RWPE2 (cell line): ENCODE data around the gene KCNH1.

Experiments
- ATAC-seq: fragments of 200-7000 bp; cut with Tn5 transposase; 3 replicates; pipeline ENCODE4 v1.9.1; 2021; ENCODE audit warnings: low read depth
- DNase-seq: peaks from one replicate; pipeline ENCODE4 v3.0.0-alpha.2; 2020; ENCODE audit warnings: low spot score
- H3K27ac ChIP-seq: fragments of 450-650 bp; 2 replicates; pipeline ENCODE4 v1.5.1; 2017; ENCODE audit warnings: mild to moderate bottlenecking; ENCODE audit not compliant: poor library complexity, severe bottlenecking
- H3K27me3 ChIP-seq: fragments of 250-450 bp; sonication (Bioruptor Pico); 2 replicates; pipeline ENCODE4 v1.5.1; 2021; ENCODE audit warnings: mild to moderate bottlenecking, moderate library complexity; ENCODE audit not compliant: insufficient read depth, poor library complexity, severe bottlenecking
- H3K36me3 ChIP-seq: fragments of 250-450 bp; sonication (Bioruptor Pico); 2 replicates; pipeline ENCODE4 v1.5.1; 2020; ENCODE audit warnings: low read depth, mild to moderate bottlenecking, moderate library complexity
- H3K4me1 ChIP-seq: fragments of 250-450 bp; sonication (Bioruptor Pico); 2 replicates; pipeline ENCODE4 v1.5.1; 2021; ENCODE audit warnings: mild to moderate bottlenecking, moderate library complexity; ENCODE audit not compliant: insufficient read depth, poor library complexity, severe bottlenecking
- H3K4me3 ChIP-seq: fragments of 250-450 bp; sonication (Bioruptor Pico); 2 replicates; pipeline ENCODE4 v1.5.1; 2021; ENCODE audit warnings: mild to moderate bottlenecking, moderate library complexity; ENCODE audit not compliant: severe bottlenecking
- H3K9me3 ChIP-seq: fragments of 250-450 bp; sonication (Bioruptor Pico); 2 replicates; pipeline ENCODE4 v1.5.1; 2021; ENCODE audit warnings: mild to moderate bottlenecking, moderate library complexity; ENCODE audit not compliant: severe bottlenecking
- TF ChIP-seq, protein P1 (sequence below): fragments of 450-650 bp; IDR thresholded peaks from one replicate; pipeline ENCODE4 v1.5.1; 2017; ENCODE audit warnings: mild to moderate bottlenecking, moderate library complexity; ENCODE audit not compliant: poor library complexity, severe bottlenecking

The KCNH1 gene

DNA sequence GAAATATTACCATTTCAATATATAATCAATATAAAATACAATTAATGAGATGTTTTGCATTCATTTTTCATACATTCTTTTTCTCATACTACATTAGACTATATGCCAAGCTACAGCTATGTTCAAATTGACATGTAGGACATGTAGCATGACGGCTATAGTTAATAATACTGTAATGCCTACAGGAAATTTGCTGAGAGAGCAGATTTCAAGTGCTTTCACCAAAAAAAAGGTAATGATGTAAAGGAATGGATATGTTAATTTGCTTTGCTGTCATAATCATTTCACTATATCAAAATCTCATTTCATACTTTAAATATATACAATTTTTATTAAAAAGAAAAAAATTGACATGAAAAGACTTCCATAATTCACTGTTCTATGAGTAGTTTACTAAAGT lies 215.1 kb downstream of the KCNH1 start:
- TF ChIP-seq, protein P1, sequence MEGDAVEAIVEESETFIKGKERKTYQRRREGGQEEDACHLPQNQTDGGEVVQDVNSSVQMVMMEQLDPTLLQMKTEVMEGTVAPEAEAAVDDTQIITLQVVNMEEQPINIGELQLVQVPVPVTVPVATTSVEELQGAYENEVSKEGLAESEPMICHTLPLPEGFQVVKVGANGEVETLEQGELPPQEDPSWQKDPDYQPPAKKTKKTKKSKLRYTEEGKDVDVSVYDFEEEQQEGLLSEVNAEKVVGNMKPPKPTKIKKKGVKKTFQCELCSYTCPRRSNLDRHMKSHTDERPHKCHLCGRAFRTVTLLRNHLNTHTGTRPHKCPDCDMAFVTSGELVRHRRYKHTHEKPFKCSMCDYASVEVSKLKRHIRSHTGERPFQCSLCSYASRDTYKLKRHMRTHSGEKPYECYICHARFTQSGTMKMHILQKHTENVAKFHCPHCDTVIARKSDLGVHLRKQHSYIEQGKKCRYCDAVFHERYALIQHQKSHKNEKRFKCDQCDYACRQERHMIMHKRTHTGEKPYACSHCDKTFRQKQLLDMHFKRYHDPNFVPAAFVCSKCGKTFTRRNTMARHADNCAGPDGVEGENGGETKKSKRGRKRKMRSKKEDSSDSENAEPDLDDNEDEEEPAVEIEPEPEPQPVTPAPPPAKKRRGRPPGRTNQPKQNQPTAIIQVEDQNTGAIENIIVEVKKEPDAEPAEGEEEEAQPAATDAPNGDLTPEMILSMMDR, result no peak
- no peak overlapping the region for H3K4me3 ChIP-seq
- H3K4me1 ChIP-seq, result no peaks in the 10 kb centered on the region
- no peaks in the 10 kb centered on the region for H3K36me3 ChIP-seq
- no peak for DNase-seq
- H3K27ac ChIP-seq, result no peak overlapping the region
- ATAC-seq, result no peak
- H3K9me3 ChIP-seq, result no peaks in the 10 kb centered on the region
- H3K27me3 ChIP-seq, result no peaks in the 10 kb centered on the region

DNA sequence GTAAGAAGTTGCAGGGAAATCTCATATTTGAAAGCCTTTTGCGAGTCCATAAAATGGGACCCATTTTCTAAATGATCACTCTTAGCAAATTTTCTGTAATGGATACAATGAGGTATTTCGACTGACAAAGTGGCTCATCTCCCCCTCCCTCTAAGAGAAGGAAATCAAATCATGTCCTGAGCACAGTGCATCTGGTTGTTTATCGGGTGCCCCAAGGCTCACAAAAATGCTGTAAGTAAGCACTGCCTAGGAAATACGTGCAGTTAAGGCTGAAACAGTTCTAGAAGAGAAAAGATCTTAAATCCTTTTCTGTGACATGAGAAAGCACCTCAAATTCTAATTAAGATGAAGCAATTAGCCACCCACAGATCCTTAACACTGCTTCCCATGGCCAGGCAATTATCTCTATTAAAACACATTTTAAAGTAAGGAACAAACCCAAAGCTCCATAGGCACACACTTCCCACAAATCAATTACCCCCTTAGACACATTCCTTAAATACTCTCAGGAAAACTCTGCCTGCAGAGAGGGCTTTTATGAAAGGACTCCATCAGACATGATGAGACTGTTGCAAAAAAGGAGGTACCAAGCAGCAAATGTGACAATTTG lies 216.3 kb downstream of the KCNH1 start:
- ATAC-seq (no peak), DNase-seq (no peak)
- H3K4me1 ChIP-seq, result no peaks in the 10 kb centered on the region
- no peaks in the 10 kb centered on the region for H3K36me3 ChIP-seq
- H3K9me3 ChIP-seq, result no peaks in the 10 kb centered on the region
- TF ChIP-seq, protein P1, result no peak
- no peak overlapping the region for H3K4me3 ChIP-seq
- no peaks in the 10 kb centered on the region for H3K27me3 ChIP-seq
- no peak overlapping the region for H3K27ac ChIP-seq

DNA sequence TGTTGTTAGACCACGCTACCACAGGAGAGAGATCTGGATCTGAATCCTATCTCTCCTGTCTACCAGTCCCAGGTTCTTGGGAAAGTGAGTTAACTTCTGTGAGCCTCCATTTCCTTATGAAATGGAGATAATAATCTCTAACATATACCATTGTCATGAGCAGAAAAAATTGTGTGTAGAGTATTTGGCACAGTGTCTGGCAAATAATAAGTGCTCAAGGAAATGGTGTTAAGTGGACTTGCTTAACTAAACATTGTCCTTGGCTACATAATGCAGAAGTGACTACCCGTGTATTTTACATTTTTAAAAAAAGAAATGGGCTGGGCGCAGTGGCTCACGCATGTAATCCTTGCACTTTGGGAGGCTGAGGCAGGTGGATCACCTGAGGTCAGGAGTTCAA lies 217.4 kb downstream of the KCNH1 start:
- no peak for ATAC-seq
- TF ChIP-seq, protein P1, result no peak
- H3K4me3 ChIP-seq, result no peak overlapping the region
- no peaks in the 10 kb centered on the region for H3K27me3 ChIP-seq
- DNase-seq, result no peak
- H3K36me3 ChIP-seq, result no peaks in the 10 kb centered on the region
- H3K9me3 ChIP-seq, result no peaks in the 10 kb centered on the region
- H3K4me1 ChIP-seq, result no peaks in the 10 kb centered on the region
- no peak overlapping the region for H3K27ac ChIP-seq

DNA sequence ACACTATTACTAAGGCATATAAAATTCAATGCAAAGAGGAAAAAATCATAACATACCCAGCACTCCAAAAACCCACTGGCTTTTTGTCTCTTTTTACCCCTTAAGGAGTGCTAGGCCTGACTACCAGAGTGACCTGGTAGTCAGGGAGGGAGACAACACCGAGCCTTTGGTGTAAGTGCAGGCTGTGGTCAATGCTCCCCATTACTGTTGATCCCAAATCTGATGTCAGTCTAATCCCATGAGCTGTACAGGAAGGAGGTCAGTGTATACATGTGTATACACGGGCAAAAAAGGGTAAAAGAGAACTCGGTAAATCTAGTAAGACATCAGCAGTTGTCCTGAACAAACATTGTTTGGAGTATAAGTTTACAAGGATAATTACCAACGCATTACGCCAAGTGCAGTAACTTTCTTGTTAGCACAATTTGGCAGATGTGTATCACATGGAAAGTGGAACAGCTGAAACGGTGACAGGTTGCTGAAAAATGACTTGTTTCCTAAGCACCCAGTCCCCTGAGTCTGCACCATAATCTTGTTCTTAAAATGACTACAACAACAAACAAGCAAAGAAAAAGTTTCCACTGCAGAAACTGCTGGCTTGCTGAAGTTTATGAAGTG lies 217.9 kb downstream of the KCNH1 start:
- TF ChIP-seq, protein P1, result no peak
- no peak for DNase-seq
- H3K27ac ChIP-seq, result no peak overlapping the region
- no peaks in the 10 kb centered on the region for H3K27me3 ChIP-seq
- ATAC-seq, result no peak
- H3K4me1 ChIP-seq, result no peaks in the 10 kb centered on the region
- H3K36me3 ChIP-seq, result no peaks in the 10 kb centered on the region
- H3K9me3 ChIP-seq, result no peaks in the 10 kb centered on the region
- H3K4me3 ChIP-seq, result no peak overlapping the region

DNA sequence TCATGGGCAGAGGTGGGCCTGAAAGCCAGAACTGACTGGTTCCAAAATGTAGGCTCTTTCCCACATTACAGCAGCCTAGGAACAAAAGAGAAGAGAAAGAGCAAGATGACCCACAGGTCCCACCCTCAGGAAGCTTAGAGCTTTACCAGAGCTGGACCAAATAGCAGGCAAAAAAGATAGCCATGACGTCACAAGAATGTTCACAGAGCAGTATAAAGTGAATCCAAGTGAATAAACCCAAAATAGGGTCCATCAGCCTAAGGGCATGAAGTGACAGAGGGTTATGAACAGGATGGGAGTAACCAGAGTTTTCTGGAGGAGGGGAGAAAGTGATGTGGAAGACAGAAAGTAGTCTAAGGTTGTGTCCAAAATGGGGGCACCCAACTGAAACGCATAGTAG lies 221.2 kb downstream of the KCNH1 start:
- Histone ChIP-seq H3K4me1 (no peaks in the 10 kb centered on the region), H3K4me3 (no peak overlapping the region), H3K9me3 (no peaks in the 10 kb centered on the region), H3K36me3 (no peaks in the 10 kb centered on the region), H3K27me3 (no peaks in the 10 kb centered on the region), H3K27ac (no peak overlapping the region)
- no peak for DNase-seq
- no peak for ATAC-seq
- TF ChIP-seq, protein P1, result no peak
